ENCODE data around the gene SORBS2. TPM values are rescaled to one million over a fixed set of nuclear protein-coding genes. Genes with fewer than 3 reads are reported as not detected.

The SORBS2 gene
- total and polyA plus RNA-seq, 9 donors, result 17.4 to 204 (median 32.7) TPM

GRCh38 chr4:185580699-185581098, 231.3 kb downstream of the SORBS2 start:
- H3K27ac ChIP-seq, result no peak overlapping the region
- H3K4me3 ChIP-seq, result no peak overlapping the region
- no peaks in the 10 kb centered on the region for H3K9me3 ChIP-seq
- intact Hi-C loops (cut with DNase I), result loop anchor here in 1 of 4 donors (10.0 kb wide), 1 partner anchor 376 kb away; the partner anchor contains the start of genes CFAP97 and SNX25
- no peaks in the 10 kb centered on the region for H3K27me3 ChIP-seq
- H3K36me3 ChIP-seq, result no peaks in the 10 kb centered on the region
- TF ChIP-seq CTCF (IDR thresholded peaks at IDR 0.05) (no peak), POLR2A (IDR thresholded peaks at IDR 0.05) (no peak), EP300 (IDR thresholded peaks at IDR 0.05) (no peak)
- no peak for DNase-seq
- H3K4me1 ChIP-seq (ENCODE audit: insufficient read depth), result peaks cover 2% of the 10 kb centered on the region
- 87 to 88% (median 87%) methylated on average over 12 of the region's 12 CpGs for WGBS, 3 donors

DNA sequence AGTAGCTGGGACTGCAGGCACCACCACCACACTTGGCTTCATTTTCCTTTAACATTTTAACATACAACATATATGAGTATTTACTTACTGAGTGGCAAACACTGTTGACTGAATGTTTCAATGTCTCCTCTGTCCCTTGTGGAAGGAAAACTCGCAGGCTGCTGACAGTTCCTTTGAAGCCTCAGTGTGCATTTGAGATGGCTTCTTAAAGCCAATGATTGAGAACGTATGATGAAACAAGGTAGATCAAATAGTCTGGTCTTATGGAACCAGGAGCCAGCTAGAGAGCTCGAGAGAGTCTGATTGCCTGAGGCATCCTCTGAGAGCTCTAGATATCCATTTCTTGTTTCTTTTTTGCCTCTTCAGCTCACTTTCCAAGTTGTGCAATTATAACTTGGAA, 233.7 kb downstream of the SORBS2 start:
- Histone ChIP-seq H3K36me3 (no peaks in the 10 kb centered on the region), H3K4me3 (no peak overlapping the region), H3K27ac (no peak overlapping the region), H3K27me3 (no peaks in the 10 kb centered on the region), H3K9me3 (no peaks in the 10 kb centered on the region), H3K4me1 (ENCODE audit: insufficient read depth) (peaks cover 2% of the 10 kb centered on the region)
- intact Hi-C loops (cut with DNase I), result no loop called here
- 95 to 99% (median 98%) methylated on average over 3 of the region's 3 CpGs for WGBS, 3 donors
- no peak for DNase-seq
- TF ChIP-seq EP300 (IDR thresholded peaks at IDR 0.05) (no peak), POLR2A (IDR thresholded peaks at IDR 0.05) (no peak), CTCF (IDR thresholded peaks at IDR 0.05) (no peak)

- no peak for DNase-seq
- Histone ChIP-seq H3K4me3 (no peak overlapping the region), H3K9me3 (no peaks in the 10 kb centered on the region), H3K4me1 (ENCODE audit: insufficient read depth) (peaks cover 2% of the 10 kb centered on the region), H3K36me3 (no peaks in the 10 kb centered on the region), H3K27ac (peak overlapping the region in 1 of 2 donors; percentile 54), H3K27me3 (no peaks in the 10 kb centered on the region)
- no peak for TF ChIP-seq EP300 (IDR thresholded peaks at IDR 0.05)
- no peak for TF ChIP-seq POLR2A (IDR thresholded peaks at IDR 0.05)
- TF ChIP-seq CTCF (IDR thresholded peaks at IDR 0.05), result no peak
- intact Hi-C loops (cut with DNase I), result no loop called here
- 45 to 51% (median 46%) methylated on average over 8 of the region's 8 CpGs for WGBS, 3 donors
Measured at GRCh38 chr4:185576962-185577950, 234.7 kb downstream of the SORBS2 start.

DNA sequence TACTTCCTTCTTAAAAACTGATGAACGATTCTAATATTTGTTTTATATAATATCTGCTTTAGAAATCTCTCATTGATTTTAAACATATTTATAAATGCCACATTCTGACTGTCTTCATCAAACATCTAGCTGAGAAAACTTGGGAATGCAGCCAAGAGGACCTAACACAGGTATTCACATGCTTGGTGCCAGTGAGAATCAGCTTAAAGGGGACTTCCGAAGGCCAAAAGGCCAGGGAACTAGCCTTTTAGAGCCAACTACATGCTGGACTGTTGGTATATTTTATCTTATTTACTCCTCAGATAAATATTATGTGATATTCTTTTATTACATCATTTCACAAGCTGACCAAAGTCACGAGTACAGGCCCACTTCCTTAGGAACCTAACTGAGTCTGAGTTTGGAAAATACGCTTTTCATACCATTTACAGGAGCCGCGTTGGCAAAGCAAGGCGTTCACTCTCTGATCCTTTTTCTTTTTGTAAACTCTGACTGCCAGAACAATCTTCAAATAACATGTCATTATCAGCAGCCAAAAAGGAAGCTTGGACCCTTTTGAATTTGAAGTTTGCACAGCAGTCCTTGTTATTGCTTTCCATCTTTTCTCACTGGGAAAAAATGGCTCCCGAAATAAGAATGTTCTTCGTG, 235.6 kb downstream of the SORBS2 start:
- no peak overlapping the region for H3K4me3 ChIP-seq
- intact Hi-C loops (cut with DNase I), result no loop called here
- H3K27ac ChIP-seq, result peak overlapping the region in 1 of 2 donors; percentile 54

More for the DNA sequence above, 235.6 kb downstream of the SORBS2 start:
- H3K4me1 ChIP-seq (ENCODE audit: insufficient read depth), result peaks cover 2% of the 10 kb centered on the region
- no peaks in the 10 kb centered on the region for H3K27me3 ChIP-seq
- WGBS, 3 donors, result 57 to 73% (median 65%) methylated on average over 9 of the region's 9 CpGs
- TF ChIP-seq EP300 (IDR thresholded peaks at IDR 0.05) (no peak), CTCF (IDR thresholded peaks at IDR 0.05) (no peak), POLR2A (IDR thresholded peaks at IDR 0.05) (no peak)
- no peaks in the 10 kb centered on the region for H3K36me3 ChIP-seq
- DNase-seq, result no peak
- no peaks in the 10 kb centered on the region for H3K9me3 ChIP-seq
